GM23338 (cell line): ENCODE measurements around the gene RAMACL. TPM values are rescaled to one million over a fixed set of nuclear protein-coding genes. Genes with fewer than 3 reads are reported as not detected.

Experiments used
- ATAC-seq: fragments of 200-7000 bp; cut with Tn5 transposase; 3 replicates; pipeline ENCODE4 v1.9.1; 2020
- DNase-seq: peaks from one replicate; pipeline ENCODE4 v3.0.0-alpha.2; 2015; ENCODE audit warnings: low spot score
- H2AFZ ChIP-seq: fragments of 200-600 bp; sonication (generic); 2 replicates; pipeline ENCODE4 v1.8.0; 2016; ENCODE audit warnings: antibody characterized with exemption, mild to moderate bottlenecking, moderate library complexity
- H3F3A ChIP-seq: fragments of 200-600 bp; sonication (generic); replicated peaks from 2 replicates; pipeline ENCODE4 v1.8.0; 2017; ENCODE audit warnings: antibody characterized with exemption, mixed run types, low read depth
- H3K27ac ChIP-seq: fragments of 200-600 bp; sonication (generic); 2 replicates; pipeline ENCODE4 v1.6.1; 2016; ENCODE audit warnings: low read depth
- H3K27me3 ChIP-seq: fragments of 200-600 bp; sonication (generic); 2 replicates; pipeline ENCODE4 v1.8.0; 2016; ENCODE audit warnings: mild to moderate bottlenecking, mixed run types, moderate library complexity; ENCODE audit not compliant: insufficient read depth
- H3K36me3 ChIP-seq: fragments of 200-600 bp; sonication (generic); 2 replicates; pipeline ENCODE4 v1.8.0; 2016; ENCODE audit warnings: mild to moderate bottlenecking; ENCODE audit not compliant: insufficient read depth
- H3K4me1 ChIP-seq: fragments of 200-600 bp; sonication (generic); 2 replicates; pipeline ENCODE4 v1.8.0; 2016; ENCODE audit warnings: mild to moderate bottlenecking, moderate library complexity; ENCODE audit not compliant: insufficient read depth
- H3K4me2 ChIP-seq: fragments of 200-600 bp; sonication (generic); 2 replicates; pipeline ENCODE4 v1.7.1; 2017; ENCODE audit warnings: mixed run types
- H3K4me3 ChIP-seq: fragments of 200-600 bp; sonication (generic); 2 replicates; pipeline ENCODE4 v1.6.1; 2016; ENCODE audit warnings: mixed run types
- H3K79me2 ChIP-seq: fragments of 200-600 bp; sonication (generic); replicated peaks from 2 replicates; pipeline ENCODE4 v1.8.0; 2017; ENCODE audit warnings: mild to moderate bottlenecking; ENCODE audit not compliant: insufficient read depth
- H3K9me2 ChIP-seq: fragments of 200-600 bp; sonication (generic); 2 replicates; pipeline ENCODE4 v1.8.0; 2017; ENCODE audit not compliant: insufficient read depth
- H4K20me1 ChIP-seq: fragments of 200-600 bp; sonication (generic); replicated peaks from 2 replicates; pipeline ENCODE4 v1.8.0; 2017; ENCODE audit warnings: mild to moderate bottlenecking; ENCODE audit not compliant: insufficient read depth
- H3K27ac Mint-ChIP-seq: 2 replicates; pipeline ENCODE4 v1.8.0; 2020; ENCODE audit warnings: inconsistent platforms, mild to moderate bottlenecking, moderate library complexity, mixed read lengths
- H3K27me3 Mint-ChIP-seq: 3 replicates; pipeline ENCODE4 v1.8.0; 2022; ENCODE audit warnings: low read depth, mild to moderate bottlenecking, moderate library complexity, mixed read lengths, inconsistent platforms; ENCODE audit not compliant: insufficient read depth, poor library complexity
- H3K36me3 Mint-ChIP-seq: 3 replicates; pipeline ENCODE4 v1.8.0; 2021; ENCODE audit warnings: low read depth, mild to moderate bottlenecking, inconsistent platforms, moderate library complexity, mixed read lengths
- H3K4me1 Mint-ChIP-seq: 3 replicates; pipeline ENCODE4 v1.8.0; 2020; ENCODE audit warnings: mild to moderate bottlenecking, inconsistent platforms, mixed read lengths
- H3K4me3 Mint-ChIP-seq: 3 replicates; pipeline ENCODE4 v1.8.0; 2021; ENCODE audit warnings: moderate library complexity, mild to moderate bottlenecking, inconsistent platforms, mixed read lengths
- H3K9me3 Mint-ChIP-seq: 3 replicates; pipeline ENCODE4 v1.8.0; 2020; ENCODE audit warnings: moderate library complexity, mild to moderate bottlenecking, inconsistent platforms, mixed read lengths
- CREB1 ChIP-seq: fragments of 250-450 bp; sonication (Bioruptor Pico); IDR thresholded peaks from 2 replicates; pipeline ENCODE4 v1.5.0; 2020; ENCODE audit warnings: low read depth, mild to moderate bottlenecking, moderate library complexity
- EZH2 ChIP-seq: fragments of 200-600 bp; sonication (generic); IDR thresholded peaks from one replicate; pipeline ENCODE4 v1.8.0; 2017; ENCODE audit warnings: antibody characterized with exemption, mild to moderate bottlenecking, low read depth; ENCODE audit not compliant: unreplicated experiment
- EZH2phosphoT487 ChIP-seq: fragments of 200-600 bp; sonication (generic); IDR thresholded peaks from one replicate; pipeline ENCODE4 v1.8.1; 2018; ENCODE audit warnings: antibody characterized with exemption; ENCODE audit not compliant: unreplicated experiment
- JUNB ChIP-seq: IDR thresholded peaks from one replicate; pipeline ENCODE4 v1.6.1; 2016; ENCODE audit warnings: antibody characterized with exemption; ENCODE audit not compliant: unreplicated experiment
- NANOG ChIP-seq: IDR thresholded peaks from 2 replicates; pipeline ENCODE4 v1.6.1; 2016; ENCODE audit warnings: antibody characterized with exemption, borderline replicate concordance
- POLR2AphosphoS5 ChIP-seq: IDR thresholded peaks from 2 replicates; pipeline ENCODE4 v1.6.1; 2016; ENCODE audit warnings: antibody characterized with exemption, low read depth
- STAT1 ChIP-seq: IDR thresholded peaks from one replicate; pipeline ENCODE4 v1.6.1; 2016; ENCODE audit warnings: antibody characterized with exemption; ENCODE audit not compliant: unreplicated experiment
- ZNF114 ChIP-seq: fragments of 250-450 bp; sonication (Bioruptor Pico); IDR thresholded peaks from 2 replicates; pipeline ENCODE4 v1.5.0; 2020; ENCODE audit warnings: mild to moderate bottlenecking, moderate library complexity
- ZNF331 ChIP-seq: fragments of 250-450 bp; sonication (Bioruptor Pico); IDR thresholded peaks from 2 replicates; pipeline ENCODE4 v1.5.0; 2020; ENCODE audit warnings: low read depth, mild to moderate bottlenecking, moderate library complexity
- ZNF462 ChIP-seq: fragments of 250-450 bp; sonication (Bioruptor Pico); IDR thresholded peaks from 2 replicates; pipeline ENCODE4 v1.5.0; 2020; ENCODE audit warnings: mild to moderate bottlenecking, moderate library complexity
- polyA plus RNA-seq: library from polyadenylated mRNA; unstranded; fragments of >200 nt; fragmentation: Nextera tagmentation; extraction: Ambion mirVana; gene quantifications from 2 replicates; pipeline ENCODE4 v1.2.1, GENCODE V29; 2016
- total RNA-seq: library from RNA; depleted of rRNA; stranded (reverse); fragments of >200 nt; shearing (Covaris generic); gene quantifications from 2 replicates; pipeline ENCODE4 v1.2.3, GENCODE V29; 2014
- TF ChIP-seq, protein P1 (sequence below): IDR thresholded peaks from one replicate; pipeline ENCODE4 v1.6.1; 2018; ENCODE audit warnings: antibody characterized with exemption; ENCODE audit not compliant: unreplicated experiment
- TF ChIP-seq, protein P2 (sequence below), 2 experiments: fragments of 200-600 bp in 1 of 2; sonication (generic) in 1 of 2; conservative IDR thresholded peaks; 2 replicates each; pipeline versions ENCODE4 v1.5.1 to v1.6.1; 2016 to 2017; ENCODE audit warnings: antibody characterized with exemption in 2 of 2, low read depth in 2 of 2, mild to moderate bottlenecking in 2 of 2, moderate library complexity in 1 of 2
- TF ChIP-seq, protein P3 (sequence below): IDR thresholded peaks from 2 replicates; pipeline ENCODE4 v1.6.1; 2016; ENCODE audit warnings: antibody characterized with exemption

The RAMACL gene
- total and polyA plus RNA-seq, 2 experiments from 2014 or later: 0.61 to 4.0 TPM

GRCh38 chr6:166555086-166555485 is 31.4 kb downstream of the RAMACL start:
- no peak for DNase-seq
- no peak overlapping the region for H3K27ac Mint-ChIP-seq
- H3F3A ChIP-seq: no peaks in the 10 kb centered on the region
- no peak overlapping the region for H2AFZ ChIP-seq
- H3K4me2 ChIP-seq: no peak overlapping the region; the same call in 1 of the 2 replicates
- peaks cover 61% of the 10 kb centered on the region for H3K4me1 Mint-ChIP-seq
- H3K4me3 ChIP-seq: no peak overlapping the region
- H3K4me3 Mint-ChIP-seq: no peak overlapping the region
- ATAC-seq: no peak
- no peaks in the 10 kb centered on the region for H3K27me3 ChIP-seq
- TF ChIP-seq POLR2AphosphoS5 (no peak), JUNB (no peak), CREB1 (CRISPR knock-in tag) (no peak), ZNF114 (CRISPR knock-in tag) (no peak), EZH2phosphoT487 (no peak), EZH2 (no peak), ZNF331 (CRISPR knock-in tag) (no peak), ZNF462 (CRISPR knock-in tag) (no peak), STAT1 (no peak), NANOG (no peak)
- TF ChIP-seq, protein P1, sequence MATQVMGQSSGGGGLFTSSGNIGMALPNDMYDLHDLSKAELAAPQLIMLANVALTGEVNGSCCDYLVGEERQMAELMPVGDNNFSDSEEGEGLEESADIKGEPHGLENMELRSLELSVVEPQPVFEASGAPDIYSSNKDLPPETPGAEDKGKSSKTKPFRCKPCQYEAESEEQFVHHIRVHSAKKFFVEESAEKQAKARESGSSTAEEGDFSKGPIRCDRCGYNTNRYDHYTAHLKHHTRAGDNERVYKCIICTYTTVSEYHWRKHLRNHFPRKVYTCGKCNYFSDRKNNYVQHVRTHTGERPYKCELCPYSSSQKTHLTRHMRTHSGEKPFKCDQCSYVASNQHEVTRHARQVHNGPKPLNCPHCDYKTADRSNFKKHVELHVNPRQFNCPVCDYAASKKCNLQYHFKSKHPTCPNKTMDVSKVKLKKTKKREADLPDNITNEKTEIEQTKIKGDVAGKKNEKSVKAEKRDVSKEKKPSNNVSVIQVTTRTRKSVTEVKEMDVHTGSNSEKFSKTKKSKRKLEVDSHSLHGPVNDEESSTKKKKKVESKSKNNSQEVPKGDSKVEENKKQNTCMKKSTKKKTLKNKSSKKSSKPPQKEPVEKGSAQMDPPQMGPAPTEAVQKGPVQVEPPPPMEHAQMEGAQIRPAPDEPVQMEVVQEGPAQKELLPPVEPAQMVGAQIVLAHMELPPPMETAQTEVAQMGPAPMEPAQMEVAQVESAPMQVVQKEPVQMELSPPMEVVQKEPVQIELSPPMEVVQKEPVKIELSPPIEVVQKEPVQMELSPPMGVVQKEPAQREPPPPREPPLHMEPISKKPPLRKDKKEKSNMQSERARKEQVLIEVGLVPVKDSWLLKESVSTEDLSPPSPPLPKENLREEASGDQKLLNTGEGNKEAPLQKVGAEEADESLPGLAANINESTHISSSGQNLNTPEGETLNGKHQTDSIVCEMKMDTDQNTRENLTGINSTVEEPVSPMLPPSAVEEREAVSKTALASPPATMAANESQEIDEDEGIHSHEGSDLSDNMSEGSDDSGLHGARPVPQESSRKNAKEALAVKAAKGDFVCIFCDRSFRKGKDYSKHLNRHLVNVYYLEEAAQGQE: no peak
- TF ChIP-seq, protein P2, sequence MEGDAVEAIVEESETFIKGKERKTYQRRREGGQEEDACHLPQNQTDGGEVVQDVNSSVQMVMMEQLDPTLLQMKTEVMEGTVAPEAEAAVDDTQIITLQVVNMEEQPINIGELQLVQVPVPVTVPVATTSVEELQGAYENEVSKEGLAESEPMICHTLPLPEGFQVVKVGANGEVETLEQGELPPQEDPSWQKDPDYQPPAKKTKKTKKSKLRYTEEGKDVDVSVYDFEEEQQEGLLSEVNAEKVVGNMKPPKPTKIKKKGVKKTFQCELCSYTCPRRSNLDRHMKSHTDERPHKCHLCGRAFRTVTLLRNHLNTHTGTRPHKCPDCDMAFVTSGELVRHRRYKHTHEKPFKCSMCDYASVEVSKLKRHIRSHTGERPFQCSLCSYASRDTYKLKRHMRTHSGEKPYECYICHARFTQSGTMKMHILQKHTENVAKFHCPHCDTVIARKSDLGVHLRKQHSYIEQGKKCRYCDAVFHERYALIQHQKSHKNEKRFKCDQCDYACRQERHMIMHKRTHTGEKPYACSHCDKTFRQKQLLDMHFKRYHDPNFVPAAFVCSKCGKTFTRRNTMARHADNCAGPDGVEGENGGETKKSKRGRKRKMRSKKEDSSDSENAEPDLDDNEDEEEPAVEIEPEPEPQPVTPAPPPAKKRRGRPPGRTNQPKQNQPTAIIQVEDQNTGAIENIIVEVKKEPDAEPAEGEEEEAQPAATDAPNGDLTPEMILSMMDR (conservative IDR thresholded peaks at IDR 0.05; ENCODE audit: low read depth in 2 of 2): no peak
- TF ChIP-seq, protein P3, sequence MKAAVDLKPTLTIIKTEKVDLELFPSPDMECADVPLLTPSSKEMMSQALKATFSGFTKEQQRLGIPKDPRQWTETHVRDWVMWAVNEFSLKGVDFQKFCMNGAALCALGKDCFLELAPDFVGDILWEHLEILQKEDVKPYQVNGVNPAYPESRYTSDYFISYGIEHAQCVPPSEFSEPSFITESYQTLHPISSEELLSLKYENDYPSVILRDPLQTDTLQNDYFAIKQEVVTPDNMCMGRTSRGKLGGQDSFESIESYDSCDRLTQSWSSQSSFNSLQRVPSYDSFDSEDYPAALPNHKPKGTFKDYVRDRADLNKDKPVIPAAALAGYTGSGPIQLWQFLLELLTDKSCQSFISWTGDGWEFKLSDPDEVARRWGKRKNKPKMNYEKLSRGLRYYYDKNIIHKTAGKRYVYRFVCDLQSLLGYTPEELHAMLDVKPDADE: no peak
- no peaks in the 10 kb centered on the region; the same call in 2 of the 3 replicates for H3K9me3 Mint-ChIP-seq
- H3K27me3 Mint-ChIP-seq: peaks cover 5% of the 10 kb centered on the region
- H3K27ac ChIP-seq: 0 out of 2 replicates have a peak overlapping the region, but pooled peaks have one; percentile 65
- H3K9me2 ChIP-seq: no peaks in the 10 kb centered on the region
- H3K79me2 ChIP-seq: peaks cover 69% of the 10 kb centered on the region
- H3K36me3 Mint-ChIP-seq: no peaks in the 10 kb centered on the region; the same call in 2 of the 3 replicates
- H3K36me3 ChIP-seq: no peaks in the 10 kb centered on the region
- H3K4me1 ChIP-seq: peaks cover 58% of the 10 kb centered on the region
- peaks cover 5% of the 10 kb centered on the region; the same call in 1 of the 2 replicates for H4K20me1 ChIP-seq
